Activated T-helper 2 cell treated with anti-CD3 and anti-CD28 coated beads, Interferon-gamma antibody, Interleukin-2, Interleukin-4, amounts not matched to agents 10 μg/mL and 5 μg/mL and 100 μg/mL, durations not matched to agents 14 hours and 24 hours and 36 hours (primary cell): Measurements from ENCODE around the gene AP3B1. TPM values are rescaled to one million over a fixed set of nuclear protein-coding genes. Genes with fewer than 3 reads are reported as not detected.

ENCODE experiments used
- DNase-seq: peaks from one replicate; pipeline ENCODE4 v3.0.0; 2021; ENCODE audit warnings: low spot score
- H3K27ac Mint-ChIP-seq: one replicate; pipeline ENCODE4 v1.8.0; 2021; ENCODE audit warnings: mixed read lengths
- H3K27me3 Mint-ChIP-seq: one replicate; pipeline ENCODE4 v1.8.0; 2021; ENCODE audit warnings: low read depth, mixed read lengths
- H3K36me3 Mint-ChIP-seq: one replicate; pipeline ENCODE4 v1.8.0; 2021; ENCODE audit warnings: low read depth, mixed read lengths
- H3K4me1 Mint-ChIP-seq: one replicate; pipeline ENCODE4 v1.8.0; 2021; ENCODE audit warnings: low read depth, mixed read lengths
- H3K4me3 Mint-ChIP-seq: one replicate; pipeline ENCODE4 v1.8.0; 2021; ENCODE audit warnings: low read depth, mild to moderate bottlenecking, moderate library complexity, mixed read lengths
- H3K9me3 Mint-ChIP-seq: one replicate; pipeline ENCODE4 v1.8.0; 2021; ENCODE audit warnings: mixed read lengths
- intact Hi-C: fragments of 100-400 bp; cut with micrococcal nuclease; formaldehyde crosslinking; loops from one replicate; pipeline ENCODE4 v1.15.1; 2023
- total RNA-seq: library from RNA; stranded (reverse); gene quantifications from 2 replicates; pipeline ENCODE4 v1.2.3, GENCODE V29; 2022

AP3B1 gene
- total RNA-seq, 1 donor from 2014 or later = 43.9 TPM

DNA sequence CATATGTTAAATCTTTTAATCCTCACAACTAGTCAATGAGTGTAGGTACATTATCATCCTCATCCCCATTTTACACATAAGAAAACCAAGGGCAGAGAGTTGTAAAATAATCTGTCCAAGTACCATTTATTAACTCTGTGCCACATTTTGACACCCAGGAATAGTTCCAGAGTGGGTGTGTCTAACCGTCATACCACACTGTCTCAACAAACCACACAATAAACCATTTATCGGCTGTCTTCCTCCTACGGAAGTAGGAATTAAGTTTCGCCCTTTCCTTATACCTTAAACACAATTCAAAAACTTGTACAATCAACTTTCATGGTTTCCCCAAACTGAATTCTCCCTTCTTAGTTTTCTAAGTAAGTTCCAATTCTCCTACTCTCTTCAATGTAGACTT, 11.4 kb downstream of the AP3B1 start:
- DNase-seq = no peak
- peaks cover 18% of the 10 kb centered on the region for H3K4me1 Mint-ChIP-seq
- no peaks in the 10 kb centered on the region for H3K27me3 Mint-ChIP-seq
- H3K4me3 Mint-ChIP-seq = no peak overlapping the region
- no peaks in the 10 kb centered on the region for H3K9me3 Mint-ChIP-seq
- peaks cover 12% of the 10 kb centered on the region for H3K36me3 Mint-ChIP-seq
- H3K27ac Mint-ChIP-seq = no peak overlapping the region
- intact Hi-C loops = no loop called here

DNA sequence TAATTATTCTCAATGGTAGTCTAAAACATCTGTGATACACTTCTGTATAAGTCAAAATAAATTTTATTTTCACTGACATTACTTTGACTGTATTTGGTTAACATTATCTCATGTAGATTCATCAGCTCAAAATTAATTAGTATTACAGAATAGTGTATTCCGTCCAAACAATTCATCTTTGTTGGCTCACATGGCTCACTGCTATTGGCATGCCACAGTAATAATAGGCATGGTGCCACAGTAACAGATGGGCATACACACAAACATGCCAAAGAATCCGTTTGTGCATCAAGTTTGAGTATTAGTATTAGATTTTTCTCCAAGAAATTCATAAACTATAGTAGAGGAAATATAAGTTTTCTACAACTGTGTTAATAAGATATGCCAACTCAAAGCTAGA, 14.2 kb downstream of the AP3B1 start:
- Mint-ChIP-seq H3K27ac (no peak overlapping the region), H3K4me1 (peaks cover 16% of the 10 kb centered on the region), H3K36me3 (peaks cover 16% of the 10 kb centered on the region), H3K27me3 (no peaks in the 10 kb centered on the region), H3K4me3 (no peak overlapping the region), H3K9me3 (no peaks in the 10 kb centered on the region)
- DNase-seq = no peak
- intact Hi-C loops = no loop called here

DNA sequence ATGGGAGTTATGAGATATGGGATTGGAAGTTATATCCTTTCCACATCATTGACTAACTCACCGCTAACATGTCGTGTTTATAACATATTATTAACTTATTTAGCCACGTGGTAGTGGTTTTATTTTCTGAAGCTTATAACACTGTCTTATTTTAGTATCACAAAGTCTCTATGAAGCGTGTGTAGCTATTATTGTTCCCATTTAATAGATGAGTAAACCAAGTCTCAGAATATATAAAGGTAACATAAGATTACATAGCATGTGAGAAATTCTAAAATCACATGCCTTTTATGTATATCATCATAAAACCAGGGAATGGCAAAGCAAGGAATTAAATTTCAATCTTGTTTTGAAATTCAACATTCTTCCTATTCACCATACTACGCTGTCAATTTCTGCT, 15.3 kb downstream of the AP3B1 start:
- H3K27ac Mint-ChIP-seq = no peak overlapping the region
- intact Hi-C loops = no loop called here
- H3K4me1 Mint-ChIP-seq = peaks cover 13% of the 10 kb centered on the region
- DNase-seq = no peak
- H3K27me3 Mint-ChIP-seq = no peaks in the 10 kb centered on the region
- H3K36me3 Mint-ChIP-seq = peaks cover 16% of the 10 kb centered on the region
- no peak overlapping the region for H3K4me3 Mint-ChIP-seq
- H3K9me3 Mint-ChIP-seq = no peaks in the 10 kb centered on the region

DNA sequence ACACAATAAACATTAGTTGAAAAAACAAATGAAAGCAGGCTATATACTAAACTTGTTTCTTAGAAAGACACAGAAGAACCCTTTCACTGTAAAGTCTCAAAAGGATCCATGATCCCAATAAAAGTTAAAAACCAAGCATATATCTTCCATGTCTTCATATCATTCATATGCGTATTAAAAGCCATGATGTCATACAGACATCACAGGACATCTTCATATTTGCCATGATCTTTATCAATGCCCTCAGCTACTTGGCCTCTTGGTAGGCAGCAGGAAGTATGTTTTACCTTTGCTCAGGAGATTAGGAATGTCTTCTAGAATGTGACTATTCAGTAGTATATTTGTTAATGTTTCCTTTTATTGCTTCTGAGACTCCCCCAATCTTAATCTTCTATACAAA, 16.8 kb downstream of the AP3B1 start:
- H3K4me3 Mint-ChIP-seq = no peak overlapping the region
- peaks cover 16% of the 10 kb centered on the region for H3K36me3 Mint-ChIP-seq
- H3K27me3 Mint-ChIP-seq = no peaks in the 10 kb centered on the region
- intact Hi-C loops = no loop called here
- DNase-seq = no peak
- H3K27ac Mint-ChIP-seq = no peak overlapping the region
- peaks cover 7% of the 10 kb centered on the region for H3K4me1 Mint-ChIP-seq
- H3K9me3 Mint-ChIP-seq = no peaks in the 10 kb centered on the region

DNA sequence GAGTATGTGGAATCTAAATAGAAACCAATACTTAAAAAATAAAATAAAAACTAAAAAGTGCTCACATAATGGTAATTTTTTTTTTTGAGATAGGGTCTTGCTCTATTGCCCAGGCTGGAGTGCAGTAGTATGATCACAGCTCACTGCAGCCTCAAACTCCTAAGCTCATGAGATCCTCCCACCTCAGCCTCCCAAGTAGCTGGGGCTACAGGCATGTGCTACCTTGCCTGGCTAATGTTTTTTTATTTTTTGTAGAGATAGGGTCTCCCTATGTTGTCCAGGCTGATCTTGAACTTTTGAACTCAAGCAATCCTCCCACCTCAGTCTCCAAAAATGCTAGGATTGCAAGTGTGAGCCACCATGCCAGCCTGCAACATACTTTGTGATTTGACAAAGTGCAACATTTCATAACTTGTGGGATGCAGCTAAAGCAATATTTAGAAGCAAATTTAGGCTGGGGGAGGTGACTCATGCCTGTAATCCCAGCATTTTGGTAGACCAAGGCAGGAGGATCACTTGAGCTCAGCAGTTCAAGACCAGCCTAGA, 18.4 kb downstream of the AP3B1 start:
- DNase-seq = no peak
- peaks cover 12% of the 10 kb centered on the region for H3K36me3 Mint-ChIP-seq
- intact Hi-C loops = no loop called here
- H3K27me3 Mint-ChIP-seq = no peaks in the 10 kb centered on the region
- peaks cover 7% of the 10 kb centered on the region for H3K4me1 Mint-ChIP-seq
- H3K27ac Mint-ChIP-seq = no peak overlapping the region
- no peak overlapping the region for H3K4me3 Mint-ChIP-seq
- H3K9me3 Mint-ChIP-seq = no peaks in the 10 kb centered on the region

DNA sequence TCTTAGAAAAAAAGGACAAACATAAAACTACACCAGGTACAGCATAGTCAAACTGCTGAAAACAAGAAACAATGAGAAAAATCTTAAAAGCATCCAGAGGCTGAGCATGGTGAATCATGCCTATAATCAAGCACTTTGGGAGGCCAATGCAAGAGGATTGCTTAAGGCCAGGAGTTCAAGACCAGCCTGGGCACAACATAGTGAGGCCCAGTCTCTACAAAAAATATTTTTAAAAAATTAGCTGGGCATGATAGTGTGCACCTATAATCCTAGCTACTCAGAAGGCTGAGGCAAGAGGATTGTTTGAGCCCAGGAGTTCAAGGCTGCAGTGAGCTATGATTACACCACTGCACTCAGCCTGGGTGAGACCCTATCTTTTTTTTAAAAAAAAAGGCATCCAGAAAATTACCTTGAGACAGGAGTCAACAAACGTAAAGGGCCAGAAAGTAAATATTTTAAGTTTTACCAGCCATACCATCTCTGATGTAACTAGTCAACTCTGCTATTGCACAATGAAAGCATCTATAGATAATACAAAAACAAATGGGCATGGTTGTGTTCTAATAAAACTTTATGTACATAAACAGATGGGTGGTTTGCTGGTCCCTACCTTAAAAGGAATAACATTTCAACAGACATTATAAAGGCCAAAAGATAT, 19.8 kb downstream of the AP3B1 start:
- Mint-ChIP-seq H3K9me3 (no peaks in the 10 kb centered on the region), H3K4me1 (peaks cover 7% of the 10 kb centered on the region), H3K36me3 (peaks cover 12% of the 10 kb centered on the region), H3K27me3 (no peaks in the 10 kb centered on the region), H3K4me3 (no peak overlapping the region), H3K27ac (no peak overlapping the region)
- intact Hi-C loops = no loop called here
- no peak for DNase-seq

DNA sequence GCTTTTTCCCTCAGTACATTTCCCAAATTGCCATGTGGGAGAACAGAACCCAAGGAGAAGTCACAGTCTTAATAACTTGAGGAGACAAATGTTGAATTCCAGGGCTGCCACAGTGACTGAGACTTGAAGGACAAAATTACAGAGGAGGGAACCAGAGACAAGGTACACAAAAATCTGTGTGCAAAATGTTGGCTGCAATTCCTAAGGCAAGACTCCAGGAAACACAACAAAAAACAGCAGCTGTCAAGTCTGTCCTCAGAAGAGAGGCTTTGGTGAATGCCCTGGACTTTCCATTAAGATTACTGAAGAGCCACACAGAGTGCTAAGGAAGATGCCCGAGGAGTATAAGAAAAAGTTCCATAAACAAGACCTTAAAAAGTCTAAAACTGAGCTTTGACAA, 21.1 kb downstream of the AP3B1 start:
- intact Hi-C loops = no loop called here
- peaks cover 12% of the 10 kb centered on the region for H3K36me3 Mint-ChIP-seq
- H3K9me3 Mint-ChIP-seq = no peaks in the 10 kb centered on the region
- H3K4me3 Mint-ChIP-seq = no peak overlapping the region
- H3K27me3 Mint-ChIP-seq = no peaks in the 10 kb centered on the region
- H3K4me1 Mint-ChIP-seq = peaks cover 7% of the 10 kb centered on the region
- no peak overlapping the region for H3K27ac Mint-ChIP-seq
- no peak for DNase-seq

DNA sequence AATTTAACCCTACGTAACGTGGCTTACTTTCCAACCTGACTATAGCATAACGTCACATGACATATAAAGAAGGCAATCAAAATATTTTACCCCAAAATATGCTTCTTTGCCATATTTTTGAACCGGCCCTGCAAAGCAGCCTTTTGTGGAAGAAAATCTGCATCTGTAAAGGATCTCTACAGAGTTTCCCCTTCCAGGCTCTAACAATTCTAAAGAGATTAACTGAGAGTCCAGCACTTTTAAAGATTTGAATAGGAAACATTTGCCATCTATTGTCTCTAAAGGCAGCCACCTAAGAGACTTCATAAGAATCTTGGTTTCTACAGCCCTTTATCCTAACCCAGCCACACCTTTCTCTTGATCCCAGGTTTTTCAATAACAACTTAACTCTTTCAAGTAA, 22.7 kb downstream of the AP3B1 start:
- intact Hi-C loops = no loop called here
- DNase-seq = no peak
- H3K4me3 Mint-ChIP-seq = no peak overlapping the region
- H3K4me1 Mint-ChIP-seq = no peaks in the 10 kb centered on the region
- H3K27ac Mint-ChIP-seq = no peak overlapping the region
- no peaks in the 10 kb centered on the region for H3K27me3 Mint-ChIP-seq
- peaks cover 5% of the 10 kb centered on the region for H3K36me3 Mint-ChIP-seq
- no peaks in the 10 kb centered on the region for H3K9me3 Mint-ChIP-seq

DNA sequence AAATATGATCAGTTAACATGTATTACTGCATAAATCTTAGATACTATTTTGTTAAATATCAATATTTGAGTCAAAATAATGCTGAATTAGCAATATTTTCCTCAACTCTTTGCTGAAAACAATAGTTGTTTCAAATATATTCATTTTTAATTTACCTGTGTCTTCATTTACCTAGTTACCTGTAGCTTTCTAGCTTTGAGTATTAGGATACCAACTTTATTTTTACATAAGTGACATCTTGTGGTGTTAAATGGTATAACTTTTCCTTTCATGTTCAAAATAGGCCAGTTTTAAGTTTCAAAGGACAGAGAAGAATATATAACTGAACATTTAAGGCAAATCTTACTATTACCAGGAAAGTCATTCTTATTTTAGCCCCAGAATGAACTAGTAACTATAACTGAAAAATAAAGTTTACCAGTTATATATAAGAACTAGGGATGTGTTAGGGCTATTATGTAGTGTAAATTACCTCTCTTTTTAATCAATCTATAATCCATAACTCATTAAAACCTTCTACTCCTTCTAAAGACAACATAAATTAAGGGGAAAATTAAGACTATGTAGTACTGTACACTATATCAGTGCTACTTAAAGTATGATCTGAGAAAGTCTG, 25.3 kb downstream of the AP3B1 start:
- Mint-ChIP-seq H3K9me3 (no peaks in the 10 kb centered on the region), H3K4me1 (no peaks in the 10 kb centered on the region), H3K4me3 (no peak overlapping the region), H3K36me3 (peaks cover 18% of the 10 kb centered on the region), H3K27ac (no peak overlapping the region), H3K27me3 (no peaks in the 10 kb centered on the region)
- no peak for DNase-seq
- intact Hi-C loops = no loop called here

DNA sequence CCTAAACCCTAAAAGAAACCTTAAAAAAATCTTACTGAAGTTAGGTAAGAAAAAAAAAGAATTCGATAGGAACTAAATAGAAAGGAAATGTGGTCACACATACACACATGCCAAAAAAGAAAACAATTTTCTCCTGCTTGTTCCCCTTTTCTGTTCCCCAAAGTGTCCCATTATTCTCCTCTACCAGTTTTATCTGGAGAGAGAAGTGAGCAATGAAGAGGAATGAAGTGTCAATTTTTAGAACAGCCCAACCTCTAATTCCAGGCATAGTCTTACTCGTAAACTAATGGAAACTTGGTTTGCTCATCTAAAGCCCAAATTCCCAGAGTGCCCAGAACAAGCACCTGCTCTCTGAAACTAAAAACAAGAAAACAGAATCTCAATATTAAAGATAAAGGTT, 26.1 kb downstream of the AP3B1 start:
- intact Hi-C loops = no loop called here
- no peaks in the 10 kb centered on the region for H3K4me1 Mint-ChIP-seq
- DNase-seq = no peak
- peaks cover 23% of the 10 kb centered on the region for H3K36me3 Mint-ChIP-seq
- no peaks in the 10 kb centered on the region for H3K27me3 Mint-ChIP-seq
- H3K9me3 Mint-ChIP-seq = no peaks in the 10 kb centered on the region
- no peak overlapping the region for H3K4me3 Mint-ChIP-seq
- no peak overlapping the region for H3K27ac Mint-ChIP-seq

DNA sequence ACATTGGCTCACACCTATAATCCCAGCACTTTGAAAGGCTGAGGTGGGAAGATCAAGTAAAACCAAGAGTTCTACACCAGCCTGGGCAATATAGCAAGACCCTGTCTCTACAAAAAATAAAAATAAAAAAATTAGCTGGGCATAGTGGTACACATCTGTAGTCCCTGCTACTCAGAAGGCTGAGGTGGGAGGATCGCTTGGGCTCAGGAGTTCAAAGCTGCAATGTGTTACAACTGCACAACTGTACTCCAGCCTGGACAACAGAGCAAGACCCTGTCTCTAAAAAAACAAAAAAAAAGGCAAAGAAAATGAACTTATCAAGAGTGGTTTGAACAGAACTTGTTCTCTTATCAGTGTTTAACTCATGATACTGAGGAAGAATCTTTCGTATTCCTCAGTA, 29.3 kb downstream of the AP3B1 start:
- intact Hi-C loops = no loop called here

DNA sequence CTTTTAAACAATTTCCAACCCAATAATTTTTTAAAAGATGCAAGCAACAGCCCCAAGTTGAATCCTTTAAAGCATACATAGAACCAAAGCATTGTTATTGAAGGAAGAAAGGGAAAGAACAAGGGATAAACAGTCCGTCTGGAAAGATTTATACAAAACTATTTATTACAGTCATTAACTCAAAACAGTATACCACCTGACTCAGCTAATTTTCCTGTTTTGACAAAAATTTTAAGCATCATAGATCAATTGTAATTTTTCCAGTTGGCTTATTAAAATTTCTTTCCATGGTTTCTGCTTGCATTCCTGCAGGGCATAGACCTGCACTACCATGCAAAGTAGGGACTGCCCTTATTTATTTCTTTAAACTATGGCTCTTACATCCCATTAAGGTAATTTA, 29.9 kb downstream of the AP3B1 start:
- H3K4me3 Mint-ChIP-seq = no peak overlapping the region
- no peaks in the 10 kb centered on the region for H3K9me3 Mint-ChIP-seq
- intact Hi-C loops = no loop called here
- DNase-seq = no peak
- H3K36me3 Mint-ChIP-seq = peaks cover 42% of the 10 kb centered on the region
- H3K27ac Mint-ChIP-seq = no peak overlapping the region
- H3K27me3 Mint-ChIP-seq = no peaks in the 10 kb centered on the region
- no peaks in the 10 kb centered on the region for H3K4me1 Mint-ChIP-seq

More for the DNA sequence above, 29.3 kb downstream of the AP3B1 start:
- Mint-ChIP-seq H3K9me3 (no peaks in the 10 kb centered on the region), H3K36me3 (peaks cover 39% of the 10 kb centered on the region), H3K27ac (no peak overlapping the region), H3K27me3 (no peaks in the 10 kb centered on the region), H3K4me1 (no peaks in the 10 kb centered on the region), H3K4me3 (no peak overlapping the region)
- no peak for DNase-seq

DNA sequence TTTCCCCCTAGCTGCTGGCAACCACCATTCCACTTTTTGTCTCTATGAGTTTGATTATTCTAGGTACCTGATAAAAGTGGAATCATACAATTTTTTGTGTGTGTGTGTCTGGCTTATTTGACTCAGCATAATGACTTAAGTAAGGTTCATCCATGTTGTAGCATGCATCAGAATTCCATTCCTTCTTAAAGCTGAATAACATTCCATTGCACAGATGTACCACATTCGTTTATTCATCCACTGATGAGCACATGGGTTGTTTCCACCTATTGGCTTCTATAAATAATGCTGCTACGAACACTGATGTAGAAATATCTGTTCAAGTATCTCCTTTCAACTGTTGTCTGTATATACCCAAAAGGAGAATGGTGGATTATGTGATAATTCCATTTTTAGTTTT, 33.7 kb downstream of the AP3B1 start:
- Mint-ChIP-seq H3K9me3 (peaks cover 9% of the 10 kb centered on the region), H3K36me3 (peaks cover 68% of the 10 kb centered on the region), H3K4me3 (no peak overlapping the region), H3K4me1 (no peaks in the 10 kb centered on the region), H3K27me3 (no peaks in the 10 kb centered on the region), H3K27ac (no peak overlapping the region)
- intact Hi-C loops = no loop called here
- DNase-seq = no peak
